B cell (primary cell): Measurements from ENCODE around the gene PLEKHG4B. TPM values are rescaled to one million over a fixed set of nuclear protein-coding genes. Genes with fewer than 3 reads are reported as not detected.

Experiments
- ATAC-seq: fragments of 200-7000 bp; cut with Tn5 transposase; one replicate; pipeline ENCODE4 v1.10.0; 2021; ENCODE audit warnings: low read depth, mild to moderate bottlenecking, moderate number of reproducible peaks, moderate library complexity
- CTCF ChIA-PET: fragments of 350-600 bp; sonication (Branson Sonifier 250); formaldehyde crosslinking; loops from one replicate; lab custom pipeline; 2021; ENCODE audit warnings: antibody characterized with exemption, inconsistent platforms; lab: Charles Lee
- POLR2A ChIA-PET: fragments of 350-600 bp; sonication (Branson Sonifier 250); formaldehyde crosslinking; loops from one replicate; lab custom pipeline; 2021; ENCODE audit warnings: antibody characterized with exemption; lab: Charles Lee
- DNase-seq: peaks from one replicate; pipeline ENCODE4 v3.0.0; 2013
- H2AFZ ChIP-seq: 2 replicates; pipeline ENCODE4 v1.6.1; 2012; ENCODE audit warnings: mild to moderate bottlenecking, low read depth, low read length; ENCODE audit not compliant: insufficient read depth, poor library complexity, severe bottlenecking
- H3K27ac ChIP-seq, 2 donors: 1 replicate in 1 of 2; 2 replicates in 1 of 2; pipeline ENCODE4 v1.5.1; 2012 to 2013; ENCODE audit warnings: low read length in 2 of 2, mild to moderate bottlenecking in 2 of 2, moderate library complexity in 1 of 2
- H3K27me3 ChIP-seq, 4 experiments: fragments of 200-600 bp in 1 of 4; sonication (generic) in 1 of 4; replicated peaks in 1 of 4; 1 replicate in 2 of 4; 2 replicates in 2 of 4; pipeline versions ENCODE4 v1.6.1 to v1.7.0; 2013 to 2016; ENCODE audit warnings: low read length in 3 of 4, mild to moderate bottlenecking in 2 of 4, mixed read lengths in 1 of 4, moderate library complexity in 1 of 4; ENCODE audit not compliant: insufficient read depth in 4 of 4, control insufficient read depth in 3 of 4; ENCODE audit errors: control extremely low read depth in 1 of 4
- H3K36me3 ChIP-seq, 2 experiments: replicated peaks in 1 of 2; 1 replicate in 1 of 2; 2 replicates in 1 of 2; pipeline versions ENCODE4 v1.6.1 to v1.7.1; 2013; ENCODE audit warnings: low read length in 1 of 2; ENCODE audit not compliant: insufficient read depth in 2 of 2, control insufficient read depth in 1 of 2; ENCODE audit errors: control extremely low read depth in 1 of 2, extremely low read depth in 1 of 2
- H3K4me1 ChIP-seq, 2 donors: fragments of 200-600 bp in 1 of 2; sonication (generic) in 1 of 2; 1 replicate in 1 of 2; 2 replicates in 1 of 2; pipeline versions ENCODE4 v1.5.1 to v1.6.1; 2013 to 2017; ENCODE audit warnings: low read length in 2 of 2; ENCODE audit not compliant: control insufficient read depth in 2 of 2, insufficient read depth in 2 of 2
- H3K4me2 ChIP-seq: replicated peaks from 2 replicates; pipeline ENCODE3; 2012; ENCODE audit warnings: mild to moderate bottlenecking, low read depth, low read length; ENCODE audit not compliant: poor library complexity, severe bottlenecking
- H3K4me3 ChIP-seq, 5 experiments: fragments of 200-600 bp in 1 of 5; sonication (generic) in 1 of 5; 1 replicate in 3 of 5; 2 replicates in 2 of 5; pipeline versions ENCODE4 v1.5.1 to v1.7.0; 2011 to 2016; ENCODE audit warnings: low read length in 4 of 5, mild to moderate bottlenecking in 4 of 5, low read depth in 2 of 5, control low read depth in 1 of 5, moderate library complexity in 1 of 5; ENCODE audit not compliant: insufficient read depth in 1 of 5; ENCODE audit errors: control extremely low read depth in 1 of 5, extremely low read depth in 1 of 5
- H3K79me2 ChIP-seq: fragments of 200-600 bp; sonication (generic); one replicate; pipeline ENCODE4 v1.6.0; 2016; ENCODE audit warnings: low read length; ENCODE audit not compliant: control insufficient read depth, insufficient read depth
- H3K9ac ChIP-seq: fragments of 200-600 bp; sonication (generic); 2 replicates; pipeline ENCODE4 v1.6.1; 2017; ENCODE audit warnings: mild to moderate bottlenecking, low read length, moderate library complexity
- H3K9me3 ChIP-seq, 3 donors: one replicate each; pipeline versions ENCODE4 v1.6.1 to v1.7.1; 2013; ENCODE audit warnings: low read length in 2 of 3; ENCODE audit not compliant: control insufficient read depth in 2 of 3, insufficient read depth in 1 of 3; ENCODE audit errors: control extremely low read depth in 1 of 3
- H4K20me1 ChIP-seq: 2 replicates; pipeline ENCODE4 v1.6.0; 2012; ENCODE audit warnings: mild to moderate bottlenecking, low read length; ENCODE audit not compliant: insufficient read depth, control insufficient read depth, poor library complexity, severe bottlenecking
- H3K27ac Mint-ChIP-seq: one replicate; pipeline ENCODE4 v1.8.0; 2021; ENCODE audit warnings: mixed read lengths
- H3K27me3 Mint-ChIP-seq: one replicate; pipeline ENCODE4 v1.8.0; 2021; ENCODE audit warnings: mixed read lengths
- H3K4me1 Mint-ChIP-seq: one replicate; pipeline ENCODE4 v1.8.0; 2021; ENCODE audit warnings: mixed read lengths
- H3K4me3 Mint-ChIP-seq: one replicate; pipeline ENCODE4 v1.8.0; 2021; ENCODE audit warnings: mixed read lengths
- H3K9me3 Mint-ChIP-seq: one replicate; pipeline ENCODE4 v1.8.0; 2022; ENCODE audit warnings: mixed read lengths; ENCODE audit not compliant: insufficient read depth
- CTCF ChIP-seq: fragments of 200-600 bp; IDR thresholded peaks from one replicate; pipeline ENCODE4 v1.8.0; 2022; ENCODE audit warnings: antibody characterized with exemption, mild to moderate bottlenecking
- EZH2 ChIP-seq: IDR thresholded peaks from 2 replicates; pipeline ENCODE4 v1.6.1; 2012; ENCODE audit warnings: borderline replicate concordance, low read depth, mild to moderate bottlenecking, moderate library complexity, low read length; ENCODE audit not compliant: insufficient read depth, poor library complexity, severe bottlenecking
- WGBS: methylation state at CpG from one replicate; pipeline ENCODE4 v1.1.5; 2013; ENCODE audit warnings: missing lambda C conversion rate; ENCODE audit not compliant: insufficient coverage; 5-methylcytosine and 5-hydroxymethylcytosine counted together
- intact Hi-C: fragments of 100-400 bp; cut with micrococcal nuclease; formaldehyde crosslinking; loops from one replicate; pipeline ENCODE4 v1.10.0; 2022
- polyA plus RNA-seq: library from polyadenylated mRNA; depleted of rRNA; stranded (reverse); fragments of >200 nt; gene quantifications from 2 replicates; pipeline ENCODE4 v1.2.3, GENCODE V29; 2012
- total RNA-seq, 2 donors: library from RNA; stranded (reverse); fragments of 120-200 nt in 1 of 2; gene quantifications; 1 replicate in 1 of 2; 2 replicates in 1 of 2; pipeline versions ENCODE4 v1.2.3 to v1.2.4, GENCODE V29; 2013 to 2022

PLEKHG4B gene
- total and polyA plus RNA-seq, 2 donors (not counting 1 experiment from before 2014, with no cell fraction given): not detected

- no peak overlapping the region for H3K27ac Mint-ChIP-seq
- peaks cover 3% of the 10 kb centered on the region for H3K9me3 Mint-ChIP-seq
- no peaks in the 10 kb centered on the region for H4K20me1 ChIP-seq
- no peak overlapping the region for H2AFZ ChIP-seq
- ChIA-PET POLR2A (no interaction called here), CTCF (no interaction called here)
- intact Hi-C loops: no loop called here
- ATAC-seq (no peak), DNase-seq (no peak)
- WGBS: 97% methylated on average over 14 of the region's 14 CpGs
- H3K4me2 ChIP-seq: no peak overlapping the region
- H3K4me1 Mint-ChIP-seq: no peaks in the 10 kb centered on the region
- peaks cover 0 to 3% (median 0%) of the 10 kb centered on the region in 3 donors for H3K9me3 ChIP-seq
- H3K27ac ChIP-seq: no peak overlapping the region
- no peak overlapping the region for H3K4me3 ChIP-seq
- peaks cover 5% of the 10 kb centered on the region for H3K27me3 Mint-ChIP-seq
- no peaks in the 10 kb centered on the region for H3K79me2 ChIP-seq
- H3K4me3 Mint-ChIP-seq: no peak overlapping the region
- no peaks in the 10 kb centered on the region for H3K36me3 ChIP-seq
- no peaks in the 10 kb centered on the region for H3K4me1 ChIP-seq
- H3K9ac ChIP-seq: no peak overlapping the region
- TF ChIP-seq CTCF: no peak
- no peak for TF ChIP-seq EZH2
- H3K27me3 ChIP-seq: no peaks in the 10 kb centered on the region
These were observed 17.9 kb downstream of the PLEKHG4B start for GRCh38 chr5:109826-110225.

- Histone ChIP-seq H3K9ac (no peak overlapping the region), H3K79me2 (no peaks in the 10 kb centered on the region), H3K4me3 (no peak overlapping the region), H3K27me3 (no peaks in the 10 kb centered on the region), H3K27ac (no peak overlapping the region), H4K20me1 (no peaks in the 10 kb centered on the region), H2AFZ (no peak overlapping the region), H3K36me3 (no peaks in the 10 kb centered on the region), H3K4me1 (no peaks in the 10 kb centered on the region), H3K9me3 (peaks cover 0 to 3% (median 0%) of the 10 kb centered on the region in 3 donors), H3K4me2 (no peak overlapping the region)
- Mint-ChIP-seq H3K27me3 (peaks cover 2% of the 10 kb centered on the region), H3K27ac (no peak overlapping the region), H3K4me3 (no peak overlapping the region), H3K4me1 (no peaks in the 10 kb centered on the region), H3K9me3 (peaks cover 3% of the 10 kb centered on the region)
- TF ChIP-seq EZH2 (no peak), CTCF (no peak)
- DNase-seq (no peak), ATAC-seq (no peak)
- CTCF ChIA-PET: no interaction called here
- WGBS: 97% methylated on average over 24 of the region's 26 CpGs
- POLR2A ChIA-PET: no interaction called here
- intact Hi-C loops: no loop called here
These were observed 18.4 kb downstream of the PLEKHG4B start for GRCh38 chr5:110270-110888.
